HG03565 (cell line): Measurements from ENCODE around the gene IL18RAP.

ENCODE experiments used
- ATAC-seq: cut with Tn5 transposase; IDR thresholded peaks from one replicate; pipeline ENCODE4 v1.9.1; 2021; ENCODE audit warnings: mild to moderate bottlenecking, moderate library complexity; ENCODE audit not compliant: unreplicated experiment

The IL18RAP gene

DNA sequence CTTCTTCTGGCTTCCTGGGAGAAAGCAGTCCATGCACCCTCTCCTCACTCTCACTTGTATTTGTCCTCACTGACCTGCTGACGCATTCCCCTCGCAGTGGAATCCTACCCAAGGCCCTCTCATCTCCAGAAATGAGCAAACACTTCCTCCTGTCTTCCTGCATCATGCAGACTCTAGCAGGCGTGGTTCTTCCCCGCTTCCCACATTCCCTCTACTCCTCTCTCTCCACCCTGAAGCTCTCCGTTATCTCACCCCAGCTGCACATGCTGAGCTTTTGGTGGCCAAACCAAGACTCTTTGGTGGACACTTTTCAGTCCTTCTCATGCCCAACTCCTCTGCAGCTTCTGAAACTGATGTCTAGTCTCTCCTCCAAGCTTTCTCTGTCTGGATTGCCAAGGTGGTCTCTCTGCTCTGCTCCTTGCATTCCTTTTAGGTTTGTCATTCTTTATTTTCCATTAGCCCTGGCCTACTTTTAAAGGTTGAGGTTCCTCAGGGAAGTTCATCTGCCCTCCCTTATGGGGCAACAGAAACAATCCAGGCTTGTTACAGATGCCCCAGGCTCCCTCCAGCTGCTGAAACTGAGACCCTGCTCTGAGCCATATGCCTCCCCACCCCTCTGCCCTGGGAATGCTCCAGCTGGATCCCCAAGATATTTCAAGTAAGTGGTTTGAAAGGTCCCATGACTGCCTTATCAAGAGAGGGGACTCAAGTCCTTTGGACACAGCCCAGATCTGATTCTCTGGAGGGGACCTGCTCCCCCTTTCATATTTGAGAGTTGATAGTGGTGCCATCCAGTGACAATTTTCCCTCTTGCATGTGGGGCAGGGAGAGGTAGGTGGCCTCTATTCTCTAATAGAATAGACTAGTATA lies 835 bp upstream of the IL18RAP start:
- no peak for ATAC-seq

DNA sequence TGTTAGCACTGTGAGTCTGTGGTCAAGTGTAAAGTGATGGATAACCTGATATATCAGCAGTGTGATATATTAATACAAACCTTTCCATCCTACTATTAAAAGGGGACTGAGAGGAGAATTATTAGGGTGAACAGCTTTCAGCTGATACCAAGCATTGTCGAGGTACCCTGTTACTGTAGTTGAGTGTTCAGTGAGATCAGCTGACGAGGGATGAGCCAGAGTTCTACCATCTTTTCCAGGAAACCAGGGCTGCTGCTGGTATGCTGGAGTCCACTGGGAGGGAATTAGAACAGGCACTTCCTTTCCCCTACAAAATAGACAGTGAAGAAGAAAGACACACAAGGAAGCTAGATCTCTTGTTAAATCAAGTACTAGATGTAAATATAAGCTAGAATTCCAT lies 408 bp downstream of the IL18RAP start:
- no peak for ATAC-seq

DNA sequence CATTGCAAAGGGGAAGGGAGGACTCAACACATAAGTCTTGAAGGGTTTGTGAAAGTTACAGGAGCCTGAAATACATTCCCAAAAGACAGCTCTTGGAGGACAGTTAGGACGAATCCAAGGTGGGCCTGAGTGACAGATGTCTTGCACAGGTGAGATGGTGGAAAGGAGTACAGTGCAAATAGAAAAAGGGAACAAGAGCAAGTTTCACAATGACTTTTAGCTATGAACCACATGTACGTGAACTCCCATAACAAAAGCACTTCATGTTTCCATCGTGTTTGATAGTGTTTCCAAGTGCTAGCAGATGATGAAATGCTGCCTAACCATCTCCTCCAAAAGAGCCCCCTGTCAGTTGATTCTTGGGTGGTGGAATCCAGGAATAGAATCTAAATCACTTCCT lies 1.8 kb downstream of the IL18RAP start:
- peak; percentile 94 for ATAC-seq

DNA sequence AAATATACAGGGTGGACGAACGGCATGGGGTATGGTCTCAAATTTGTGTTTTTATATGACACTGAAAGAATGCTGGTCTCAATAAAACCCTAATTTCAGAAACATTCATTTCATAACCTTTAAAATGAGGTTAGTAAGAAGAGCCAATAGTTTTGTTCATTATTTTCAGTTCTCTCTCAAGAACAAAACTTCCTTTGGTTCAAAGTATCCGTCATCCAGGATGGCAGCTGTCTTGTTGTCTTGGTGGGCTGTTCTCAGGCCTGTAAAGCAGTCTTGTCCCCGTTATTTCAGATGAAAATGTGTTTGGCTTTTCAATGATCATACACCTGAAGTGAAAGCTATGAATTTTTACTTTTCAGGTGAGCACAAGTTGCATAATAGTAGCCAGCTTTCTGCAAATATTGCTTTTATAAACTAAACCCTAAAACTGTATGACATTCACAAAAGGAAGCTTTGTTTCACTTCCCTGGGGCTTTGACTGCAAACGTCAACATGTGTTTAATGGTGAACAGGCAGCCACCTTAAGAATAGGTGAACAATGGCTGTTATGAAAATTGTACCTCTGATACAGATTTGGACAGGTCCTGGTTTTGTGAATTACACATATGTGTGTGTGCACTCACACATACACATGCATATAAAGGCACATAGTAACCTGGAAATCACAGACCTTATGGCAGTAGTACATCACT lies 2.6 kb downstream of the IL18RAP start:
- no peak for ATAC-seq

DNA sequence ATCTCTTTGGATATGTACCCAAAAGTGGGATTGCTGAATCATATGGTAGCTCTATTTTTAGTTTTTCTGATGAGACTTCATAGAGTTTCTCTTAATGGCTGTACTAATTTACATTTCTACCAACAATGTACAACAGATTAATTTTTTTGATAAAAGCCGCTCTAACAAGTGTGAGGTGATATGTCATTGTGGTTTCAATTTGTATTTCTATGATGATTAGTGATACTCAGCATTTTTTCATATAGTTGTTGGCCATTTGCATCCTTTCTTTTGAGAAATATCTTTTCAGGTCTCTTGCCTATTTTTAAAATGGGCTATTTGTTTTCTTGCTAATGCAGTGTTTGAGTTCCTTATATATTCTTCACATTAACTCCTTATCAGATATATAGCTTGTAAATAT lies 4.3 kb downstream of the IL18RAP start:
- no peak for ATAC-seq

DNA sequence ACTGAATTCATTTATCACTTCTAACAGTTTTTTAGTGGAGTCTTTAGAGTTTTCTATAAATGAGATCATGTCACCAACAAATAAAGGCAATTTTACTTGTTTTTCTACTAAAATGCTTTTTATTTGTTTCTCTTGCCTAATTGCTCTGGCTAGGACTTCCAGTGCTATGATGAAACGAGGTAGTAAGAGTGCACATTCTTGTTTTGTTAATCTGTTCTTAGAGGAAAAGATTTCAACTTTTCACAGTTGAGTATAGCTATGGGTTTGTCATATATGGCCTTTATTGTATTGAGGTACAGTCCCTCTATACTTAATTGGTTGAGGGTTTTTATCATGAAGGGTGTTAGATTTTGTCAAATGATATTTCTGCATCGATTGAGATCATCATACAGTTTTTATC lies 5.6 kb downstream of the IL18RAP start:
- no peak for ATAC-seq

DNA sequence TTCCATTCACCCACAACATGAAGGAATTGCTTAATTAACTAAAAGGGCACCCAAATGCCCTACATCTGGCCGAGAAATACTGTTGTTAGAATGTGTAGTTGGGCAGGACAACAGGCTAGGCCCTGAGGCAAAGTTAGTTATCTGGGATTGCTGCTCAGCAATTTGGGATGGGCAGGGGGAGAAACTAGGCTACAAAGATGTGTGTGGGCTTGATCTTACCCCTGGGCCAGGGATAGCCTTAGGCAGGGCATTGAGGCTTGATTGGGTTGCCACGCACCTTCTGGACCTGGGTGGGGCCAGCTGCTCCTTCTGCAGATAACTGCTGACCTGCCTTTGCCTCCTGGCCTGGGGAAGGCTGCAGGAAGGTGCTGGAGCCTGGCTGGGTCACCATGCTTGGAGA lies 9.4 kb downstream of the IL18RAP start:
- no peak for ATAC-seq

DNA sequence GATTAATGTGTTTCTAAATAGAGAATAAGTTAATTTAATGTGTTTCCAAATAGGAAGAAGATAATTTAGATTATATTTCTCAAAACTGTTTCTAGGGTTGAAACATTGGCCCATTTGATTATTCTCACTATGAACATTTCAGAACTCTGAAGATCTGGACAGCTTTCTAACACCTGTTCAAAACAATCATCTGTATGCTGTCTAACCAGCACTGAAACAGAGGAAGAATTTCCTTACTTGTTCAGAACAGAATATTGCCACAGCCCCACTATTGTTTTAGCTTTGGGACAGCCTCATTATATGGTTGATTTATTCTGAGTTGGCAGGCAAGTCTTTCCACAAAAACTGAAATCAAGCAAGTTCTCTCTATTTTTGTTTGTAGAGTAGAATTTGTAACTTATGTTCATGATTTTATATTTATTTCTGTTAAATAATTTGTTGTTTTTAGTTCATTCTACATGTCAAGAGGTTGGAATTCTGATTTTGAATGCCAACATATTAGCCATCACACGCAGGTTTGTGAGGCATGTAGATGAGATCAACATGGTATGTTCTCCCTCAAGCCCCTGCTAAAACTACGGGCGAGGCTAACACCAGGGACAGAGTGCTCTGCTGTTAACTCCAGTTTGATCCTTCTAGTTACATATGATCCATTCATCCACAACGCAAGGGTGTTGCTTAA lies 11.2 kb downstream of the IL18RAP start:
- no peak for ATAC-seq

DNA sequence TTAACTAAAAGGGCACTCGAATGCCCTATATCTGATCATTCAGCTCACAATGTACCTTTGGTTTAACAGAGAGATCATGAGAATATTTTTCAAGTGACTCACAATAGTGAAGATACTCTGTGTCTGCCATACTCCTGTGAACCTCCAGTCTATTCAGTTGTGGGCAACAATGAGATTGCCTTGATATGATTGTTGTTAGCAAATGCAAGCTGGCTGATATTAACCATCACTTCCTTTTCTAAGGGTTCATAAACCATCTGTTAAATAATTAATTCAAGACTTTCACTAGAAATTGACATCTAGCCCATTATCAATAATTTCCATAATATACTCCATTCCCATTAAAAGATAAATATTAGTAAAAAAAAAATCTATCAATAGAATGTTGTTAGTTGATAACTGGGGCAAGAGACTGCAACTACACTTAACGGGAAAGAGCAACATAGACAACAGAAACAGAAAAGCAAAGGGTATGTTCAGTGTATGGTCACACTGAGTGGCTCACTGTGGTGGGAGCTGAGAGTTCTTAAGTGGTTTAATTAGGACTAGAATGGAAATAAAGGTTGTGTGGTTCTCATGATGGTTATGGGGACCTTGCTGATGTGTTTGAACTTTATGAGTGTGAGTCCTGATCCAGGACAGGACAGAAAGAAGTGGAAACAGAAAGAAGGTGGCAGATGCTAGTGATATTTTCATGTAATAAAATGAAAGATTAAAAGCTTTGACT lies 11.9 kb downstream of the IL18RAP start:
- no peak for ATAC-seq

DNA sequence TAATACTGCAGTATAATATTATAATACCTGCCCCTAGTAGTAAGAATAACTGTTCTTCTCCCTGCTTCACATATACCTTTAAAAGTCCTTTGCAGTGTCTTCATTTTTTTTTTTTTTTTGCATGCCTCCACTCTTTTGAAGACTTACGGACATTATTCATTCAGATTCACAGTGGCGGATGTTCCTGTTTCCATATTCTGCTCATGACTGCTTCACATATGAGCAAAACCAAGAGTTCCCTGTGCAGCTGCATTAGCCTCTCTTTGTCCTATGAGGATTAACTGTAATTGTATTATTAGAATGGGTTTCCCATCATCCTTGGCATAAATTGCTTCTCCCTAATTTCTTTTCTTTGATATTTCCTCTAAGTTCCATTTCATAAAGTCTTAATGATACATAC lies 12.8 kb downstream of the IL18RAP start:
- ATAC-seq, result no peak

DNA sequence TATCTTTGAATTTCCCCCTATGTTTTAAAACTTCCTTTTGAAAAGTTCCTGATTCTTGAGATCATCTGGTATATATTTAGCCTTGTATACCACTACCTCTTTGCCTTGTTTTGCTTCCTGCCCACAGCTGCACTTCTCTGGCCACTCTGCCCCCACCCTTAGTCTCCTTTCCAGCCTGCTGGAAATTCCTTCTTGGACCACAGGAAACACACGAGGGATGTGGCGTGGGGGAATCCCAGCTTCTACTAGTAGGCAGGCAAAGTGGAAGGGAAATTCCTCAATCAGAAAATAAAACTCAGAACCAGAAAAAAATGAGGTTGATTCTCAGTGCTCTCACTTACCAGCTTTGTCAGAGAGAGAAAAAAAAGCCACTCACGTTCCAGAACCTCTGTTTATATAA lies 13.4 kb downstream of the IL18RAP start:
- ATAC-seq, result no peak

DNA sequence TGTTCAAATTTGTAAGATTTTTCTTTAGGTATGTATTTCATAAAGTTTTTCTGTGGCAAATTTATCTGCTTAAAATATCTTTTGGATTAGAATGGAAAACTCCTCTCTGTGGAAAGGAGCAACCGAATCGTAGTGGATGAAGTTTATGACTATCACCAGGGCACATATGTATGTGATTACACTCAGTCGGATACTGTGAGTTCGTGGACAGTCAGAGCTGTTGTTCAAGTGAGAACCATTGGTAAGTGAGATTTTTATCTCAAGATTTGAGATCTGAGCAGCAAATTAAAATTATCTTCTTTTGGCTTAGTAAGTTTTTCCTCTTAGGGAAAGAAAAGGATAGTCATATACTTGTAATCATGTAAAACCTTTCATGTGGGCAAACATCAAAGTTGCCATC lies 14.2 kb downstream of the IL18RAP start:
- no peak for ATAC-seq

DNA sequence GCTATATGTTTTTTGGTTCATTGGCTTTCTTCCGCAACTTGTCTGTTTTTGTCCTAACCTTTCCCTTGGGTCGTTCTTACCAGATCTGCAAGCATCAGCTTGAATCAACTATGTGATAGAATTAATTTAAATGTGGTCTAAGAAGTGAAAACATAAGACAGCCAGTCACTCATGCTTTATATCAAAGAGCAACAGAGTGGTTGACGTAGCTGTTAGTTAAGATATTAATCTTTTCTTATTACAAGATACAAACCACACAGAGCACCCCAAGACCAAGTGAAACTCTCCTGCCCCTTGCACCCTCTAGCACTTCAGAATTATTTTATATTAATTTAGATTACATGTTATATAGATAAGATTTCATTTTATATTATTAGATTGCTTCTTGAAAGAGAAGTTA lies 15.2 kb downstream of the IL18RAP start:
- ATAC-seq, result no peak

DNA sequence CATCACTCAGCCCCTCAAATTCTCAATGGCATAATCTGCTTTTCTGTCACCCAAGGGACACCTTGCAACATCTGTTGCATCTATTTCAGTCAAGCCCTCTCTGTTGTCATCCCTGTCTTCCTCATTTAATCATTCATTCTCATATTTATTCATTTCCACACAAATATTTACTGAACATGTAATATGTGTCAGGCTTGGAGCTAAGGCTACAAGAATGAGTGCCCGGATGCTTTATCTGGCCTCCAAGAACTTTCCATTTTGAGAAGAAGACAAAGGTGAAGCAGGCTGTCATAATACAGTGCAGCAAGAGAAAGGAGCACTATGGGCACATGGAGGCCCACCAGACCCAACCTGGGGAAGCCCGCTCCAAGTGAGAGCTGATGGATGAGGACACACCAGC lies 15.6 kb downstream of the IL18RAP start:
- ATAC-seq, result no peak

DNA sequence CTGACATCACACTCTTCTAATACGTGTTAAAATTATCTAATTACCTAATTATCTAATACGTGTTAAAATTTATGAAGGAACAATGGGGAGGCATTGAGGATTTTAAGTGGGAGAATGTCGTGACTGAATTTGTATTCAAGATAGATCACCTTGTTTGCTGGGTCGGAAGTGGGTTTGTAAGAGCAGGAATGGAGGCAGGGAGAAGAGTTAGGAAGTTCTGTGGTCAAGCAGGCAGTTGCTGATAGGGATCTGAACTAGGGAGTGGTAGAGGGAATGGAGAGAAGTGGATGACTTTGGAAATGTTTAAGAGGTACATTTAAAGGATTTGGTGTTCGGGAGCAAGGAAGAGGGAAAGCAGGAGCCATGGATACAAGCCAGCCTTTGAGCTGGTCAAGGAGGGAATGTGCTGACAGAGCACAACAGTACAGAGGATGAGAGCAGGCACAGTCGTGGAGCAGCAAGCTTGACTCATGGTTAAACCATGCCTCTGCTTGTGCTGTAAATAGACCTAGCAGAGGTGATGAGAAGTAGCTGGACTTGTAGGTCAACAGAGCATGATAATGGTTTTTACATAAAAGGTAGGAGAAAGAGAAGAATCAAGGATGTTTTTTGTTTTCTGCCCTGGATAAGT lies 16.2 kb downstream of the IL18RAP start:
- ATAC-seq, result no peak

DNA sequence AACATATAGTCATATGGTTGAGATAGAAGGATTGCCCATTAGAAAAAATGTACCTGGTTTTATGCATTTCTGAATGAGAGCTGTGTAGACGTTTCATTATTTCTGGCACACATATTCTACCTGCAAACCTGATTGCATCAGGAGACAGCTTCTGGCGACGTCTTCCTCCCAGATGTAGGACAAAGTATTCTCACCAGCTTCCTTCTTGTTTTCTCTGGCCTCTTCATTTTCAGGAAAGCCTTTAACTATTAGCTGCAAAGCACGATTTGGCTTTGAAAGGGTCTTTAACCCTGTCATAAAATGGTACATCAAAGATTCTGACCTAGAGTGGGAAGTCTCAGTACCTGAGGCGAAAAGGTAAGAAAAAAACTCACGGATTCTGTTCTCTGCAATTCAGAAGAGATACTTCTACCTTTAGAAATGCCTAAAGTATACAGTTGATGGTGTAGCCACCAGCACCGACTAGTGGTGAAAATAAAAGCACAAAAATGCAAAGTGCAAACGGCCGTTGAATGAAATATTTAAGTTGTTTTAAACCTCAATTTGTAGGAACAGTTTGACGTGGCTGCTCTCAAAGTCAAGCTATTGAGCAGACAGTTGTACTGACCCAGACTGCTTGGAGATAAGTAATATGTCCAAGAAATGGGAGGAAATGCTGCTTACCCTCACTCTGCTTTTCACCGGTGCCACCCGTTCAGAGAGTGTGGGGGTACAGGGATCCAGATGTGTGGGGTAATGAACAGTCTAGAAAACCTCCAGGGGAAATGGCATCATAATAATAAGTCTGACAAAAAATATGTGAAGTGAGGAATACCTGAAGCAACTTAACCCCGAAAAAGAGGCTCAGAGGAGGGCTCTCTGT lies 20.2 kb downstream of the IL18RAP start:
- peak; percentile 69 for ATAC-seq

DNA sequence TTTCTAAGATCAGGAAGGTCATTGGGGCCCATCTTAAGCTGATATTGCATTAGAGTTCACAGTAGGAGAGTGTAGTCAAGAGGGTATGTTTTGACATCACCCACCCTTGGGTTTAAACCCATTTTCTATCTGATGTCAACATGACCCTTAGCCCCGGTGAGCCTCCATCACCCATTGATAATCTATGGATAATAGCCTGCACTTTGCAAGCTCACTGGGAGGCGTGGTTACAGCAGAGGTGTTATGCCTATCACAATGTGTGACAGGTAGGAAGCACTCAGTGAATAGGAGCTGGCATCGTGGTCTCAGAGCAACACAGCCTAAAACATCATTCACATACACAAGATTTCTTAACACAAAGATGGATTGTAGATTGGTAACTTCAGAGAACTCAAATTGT lies 21.3 kb downstream of the IL18RAP start:
- ATAC-seq, result no peak

DNA sequence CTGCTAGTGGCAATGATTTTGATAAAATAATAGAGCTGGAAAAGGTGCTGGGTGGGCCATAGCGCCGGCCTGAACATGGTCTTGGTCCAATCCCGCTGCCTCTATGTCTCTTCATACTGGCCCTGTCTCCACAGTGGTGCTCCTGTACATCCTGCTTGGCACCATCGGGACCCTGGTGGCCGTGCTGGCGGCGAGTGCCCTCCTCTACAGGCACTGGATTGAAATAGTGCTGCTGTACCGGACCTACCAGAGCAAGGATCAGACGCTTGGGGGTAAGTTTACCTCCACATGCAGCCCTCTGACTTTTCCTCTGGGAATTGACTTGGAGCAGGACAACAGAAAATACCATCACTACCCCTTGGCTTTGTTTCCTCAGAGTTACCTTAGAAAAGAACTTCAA lies 24.0 kb downstream of the IL18RAP start:
- ATAC-seq, result no peak

DNA sequence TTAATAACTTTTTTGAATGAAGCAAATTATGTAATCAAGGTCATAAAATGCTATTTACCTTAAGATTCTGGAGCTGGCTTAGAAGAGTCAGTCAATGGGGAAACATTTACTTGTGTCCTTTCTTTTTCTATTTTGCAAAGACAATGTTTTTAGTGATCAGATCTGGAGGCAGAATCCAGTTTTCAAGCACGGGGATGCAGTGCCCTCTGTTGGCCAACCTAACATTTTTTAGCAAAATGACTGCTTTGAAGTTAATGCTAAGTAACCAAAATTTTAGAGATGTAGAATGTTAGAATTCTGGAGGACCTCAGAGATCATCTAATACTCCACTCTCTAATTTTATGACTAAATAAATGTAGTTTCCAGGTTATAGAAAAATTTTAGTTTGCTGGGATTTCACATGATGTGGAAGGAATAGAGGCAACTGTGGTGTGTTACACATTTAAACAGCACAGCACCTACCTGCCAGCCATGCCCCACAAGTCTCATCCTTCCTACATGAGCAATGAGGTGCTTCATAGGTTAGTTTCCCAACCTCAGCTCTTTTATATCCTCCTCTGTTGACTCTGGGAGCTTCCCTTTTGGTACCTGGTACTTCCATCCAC lies 26.5 kb downstream of the IL18RAP start:
- no peak for ATAC-seq
